ENCODE results near the gene EHBP1L1. TPM values are rescaled to one million over a fixed set of nuclear protein-coding genes. Genes with fewer than 3 reads are reported as not detected.
"Not testable (repeated sequence)": the region's sequence is repeated elsewhere in the genome, so short reads cannot be mapped to it uniquely, and the experiment has no call there.

The EHBP1L1 gene
- polyA plus RNA-seq, 3 donors: 9.4 to 12.3 (median 11.0) TPM

GRCh38 chr11:65633390-65634108 is 57.7 kb downstream of the EHBP1L1 start:
- no peak for DNase-seq (ENCODE audit: low read depth in 3 of 3, low spot score in 2 of 3)

GRCh38 chr11:65634109-65634436 is 58.2 kb downstream of the EHBP1L1 start:
- no peak for DNase-seq (ENCODE audit: low read depth in 3 of 3, low spot score in 2 of 3)

GRCh38 chr11:65634440-65634839 is 58.6 kb downstream of the EHBP1L1 start:
- DNase-seq (ENCODE audit: low read depth in 3 of 3, low spot score in 2 of 3): no peak

- DNase-seq (ENCODE audit: low read depth in 3 of 3, low spot score in 2 of 3): no peak
Measured at GRCh38 chr11:65634905-65635731, 59.3 kb downstream of the EHBP1L1 start.

- DNase-seq (ENCODE audit: low read depth in 3 of 3, low spot score in 2 of 3): no peak
Measured at GRCh38 chr11:65636108-65637031, 60.5 kb downstream of the EHBP1L1 start.

GRCh38 chr11:65637032-65637557 is 61.2 kb downstream of the EHBP1L1 start:
- no peak for DNase-seq (ENCODE audit: low read depth in 3 of 3, low spot score in 2 of 3)

- DNase-seq (ENCODE audit: low read depth in 3 of 3, low spot score in 2 of 3): peak in 2 of 3 donors; percentile 54 to 59
Measured at GRCh38 chr11:65637794-65638419, 62.1 kb downstream of the EHBP1L1 start, which contains the start of gene SIPA1. Gene SIPA1, plus strand, starts transcription at chr11:65638101. Its CDS starts 2,821 bp downstream, at chr11:65640922.

- DNase-seq (ENCODE audit: low read depth in 3 of 3, low spot score in 2 of 3): not testable (repeated sequence)
Measured at GRCh38 chr11:65639228-65639597, 63.4 kb downstream of the EHBP1L1 start.

GRCh38 chr11:65639623-65640482 is 64.0 kb downstream of the EHBP1L1 start:
- DNase-seq (ENCODE audit: low read depth in 3 of 3, low spot score in 2 of 3): no peak

- no peak for DNase-seq (ENCODE audit: low read depth in 3 of 3, low spot score in 2 of 3)
Measured at GRCh38 chr11:65640483-65641296, 64.8 kb downstream of the EHBP1L1 start.

- DNase-seq (ENCODE audit: low read depth in 3 of 3, low spot score in 2 of 3): no peak
Measured at GRCh38 chr11:65641297-65642013, 65.6 kb downstream of the EHBP1L1 start.

Other genes starting within 250 kb of the EHBP1L1 start
- 10 to 100 TPM; 76.7 to 88.5 (median 81.3) TPM for gene DPF2, start 242.2 kb upstream of the EHBP1L1 start, polyA plus RNA-seq (ENCODE audit: insufficient read length in 3 of 3)
- gene TIGD3, start 221.3 kb upstream of the EHBP1L1 start, polyA plus RNA-seq (ENCODE audit: insufficient read length in 3 of 3): under 1 TPM; 0.62 to 0.69 (median 0.64) TPM
- gene SLC25A45, start 193.4 kb upstream of the EHBP1L1 start, polyA plus RNA-seq (ENCODE audit: insufficient read length in 3 of 3): 1 to 10 TPM; 5.0 to 6.0 (median 5.2) TPM
- 10 to 100 TPM; 15.5 to 17.8 (median 15.6) TPM for gene FRMD8, start 189.4 kb upstream of the EHBP1L1 start, polyA plus RNA-seq (ENCODE audit: insufficient read length in 3 of 3)
- 100 to 1,000 TPM in 2 of 3 donors, 10 to 100 TPM in 1; 98.2 to 228 (median 107) TPM for gene NEAT1, start 153.3 kb upstream of the EHBP1L1 start, polyA plus RNA-seq (ENCODE audit: insufficient read length in 3 of 3)
- gene MALAT1, start 77.0 kb upstream of the EHBP1L1 start, polyA plus RNA-seq (ENCODE audit: insufficient read length in 3 of 3): 1,000 to 10,000 TPM in 1 of 3 donors, 100 to 1,000 TPM in 2; 444 to 1,042 (median 635) TPM
- gene SCYL1, start 51.0 kb upstream of the EHBP1L1 start, polyA plus RNA-seq (ENCODE audit: insufficient read length in 3 of 3): 10 to 100 TPM; 60.9 to 68.7 (median 65.3) TPM
- gene LTBP3, start 17.7 kb upstream of the EHBP1L1 start, polyA plus RNA-seq (ENCODE audit: insufficient read length in 3 of 3): 100 to 1,000 TPM in 1 of 3 donors, 10 to 100 TPM in 2; 88.3 to 101 (median 89.4) TPM
- gene ZNRD2, start 5.6 kb upstream of the EHBP1L1 start, polyA plus RNA-seq (ENCODE audit: insufficient read length in 3 of 3): 10 to 100 TPM; 42.9 to 49.8 (median 43.2) TPM
- gene FAM89B, start 3.5 kb upstream of the EHBP1L1 start, polyA plus RNA-seq (ENCODE audit: insufficient read length in 3 of 3): 10 to 100 TPM; 15.8 to 22.8 (median 21.7) TPM
- gene KCNK7, start 19.7 kb downstream of the EHBP1L1 start, polyA plus RNA-seq (ENCODE audit: insufficient read length in 3 of 3): under 1 TPM in 1 of 3 donors, not detected in 2; 0.21 TPM
- gene MAP3K11, start 38.2 kb downstream of the EHBP1L1 start, polyA plus RNA-seq (ENCODE audit: insufficient read length in 3 of 3): 10 to 100 TPM; 29.4 to 37.2 (median 31.0) TPM
- gene PCNX3, start 39.7 kb downstream of the EHBP1L1 start, polyA plus RNA-seq (ENCODE audit: insufficient read length in 3 of 3): 10 to 100 TPM; 22.2 to 25.1 (median 23.1) TPM
- gene SIPA1, start 62.0 kb downstream of the EHBP1L1 start, polyA plus RNA-seq (ENCODE audit: insufficient read length in 3 of 3): 10 to 100 TPM; 22.5 to 30.5 (median 24.7) TPM
- gene RELA, start 86.9 kb downstream of the EHBP1L1 start, polyA plus RNA-seq (ENCODE audit: insufficient read length in 3 of 3): 10 to 100 TPM; 42.6 to 47.1 (median 44.2) TPM
- gene KAT5, start 136.2 kb downstream of the EHBP1L1 start, polyA plus RNA-seq (ENCODE audit: insufficient read length in 3 of 3): 10 to 100 TPM; 64.9 to 72.9 (median 69.0) TPM
- gene RNASEH2C, start 144.7 kb downstream of the EHBP1L1 start, polyA plus RNA-seq (ENCODE audit: insufficient read length in 3 of 3): 10 to 100 TPM; 28.3 to 39.1 (median 35.1) TPM
- 1 to 10 TPM; 5.3 to 6.3 (median 5.5) TPM for gene AP5B1, start 204.9 kb downstream of the EHBP1L1 start, polyA plus RNA-seq (ENCODE audit: insufficient read length in 3 of 3)
- 10 to 100 TPM in 2 of 3 donors, 1 to 10 TPM in 1; 9.3 to 12.8 (median 12.6) TPM for gene OVOL1, start 211.0 kb downstream of the EHBP1L1 start, polyA plus RNA-seq (ENCODE audit: insufficient read length in 3 of 3)